Testis (tissue), 3 donors: ENCODE measurements around the gene PARP6. TPM values are rescaled to one million over a fixed set of nuclear protein-coding genes. Genes with fewer than 3 reads are reported as not detected.
A peak's percentile ranks its signal among the peaks of the same experiment; 100 is the strongest.

Experiments used
- DNase-seq: peaks from one replicate; pipeline ENCODE4 v3.0.0-alpha.2; 2019
- H3K27ac ChIP-seq, 2 donors: fragments of 200-600 bp; sonication (generic); one replicate each; pipeline ENCODE4 v1.5.1; 2019
- H3K27me3 ChIP-seq: fragments of 200-600 bp; sonication (generic); one replicate; pipeline ENCODE4 v1.5.1; 2019
- H3K36me3 ChIP-seq: fragments of 200-600 bp; sonication (generic); one replicate; pipeline ENCODE4 v1.5.1; 2017; ENCODE audit warnings: low read depth; ENCODE audit errors: missing control alignments
- H3K4me1 ChIP-seq: fragments of 200-600 bp; sonication (generic); one replicate; pipeline ENCODE4 v1.5.1; 2019
- H3K4me3 ChIP-seq, 2 donors: fragments of 200-600 bp; sonication (generic); one replicate each; pipeline ENCODE4 v1.5.1; 2017 to 2019
- H3K9me3 ChIP-seq: fragments of 200-600 bp; sonication (generic); one replicate; pipeline ENCODE4 v1.5.1; 2017
- CTCF ChIP-seq, 3 experiments: fragments of 450-650 bp in 2 of 3; fragments of 200-600 bp in 1 of 3; sonication (generic) in 1 of 3; IDR thresholded peaks; one replicate each; pipeline ENCODE4 v1.5.1; 2016 to 2019; ENCODE audit warnings: antibody characterized with exemption in 3 of 3, mild to moderate bottlenecking in 2 of 3, moderate library complexity in 1 of 3
- POLR2A ChIP-seq: fragments of 450-650 bp; IDR thresholded peaks from one replicate; pipeline ENCODE4 v1.6.1; 2017; ENCODE audit warnings: antibody characterized with exemption, mild to moderate bottlenecking, moderate library complexity
- WGBS, 2 donors: methylation state at CpG; one replicate each; pipeline ENCODE4 v1.1.5; 2018; 5-methylcytosine and 5-hydroxymethylcytosine counted together
- intact Hi-C: fragments of 100-400 bp; cut with DNase I; formaldehyde crosslinking; loops from one replicate; pipeline ENCODE4 v1.15.1; 2023; ENCODE audit warnings: low total_unique reads
- polyA plus RNA-seq: library from polyadenylated mRNA; stranded (reverse); fragments of 350-450 nt; fragmentation: Illumina TruSeq; extraction: RNeasy Lipid Tissue Mini Kit (QIAGEN cat#74804); gene quantifications from one replicate; pipeline ENCODE4 v1.2.3, GENCODE V29; 2014; ENCODE audit warnings: low read depth, low replicate concordance; ENCODE audit not compliant: insufficient read depth
- total RNA-seq, 2 donors: library from RNA; depleted of rRNA; stranded (reverse); fragments of >200 nt; gene quantifications; one replicate each; pipeline ENCODE4 v1.2.3, GENCODE V29; 2016

PARP6 gene
- total and polyA plus RNA-seq, 3 donors from 2014 or later = 114 to 190 (median 182) TPM

GRCh38 chr15:72229076-72229946, 43.0 kb downstream of the PARP6 start:
- intact Hi-C loops = no loop called here
- H3K27me3 ChIP-seq = no peaks in the 10 kb centered on the region
- WGBS, 2 donors = 3% methylated on average over 25 of the region's 25 CpGs
- H3K27ac ChIP-seq = peak overlapping the region; percentile 96
- peaks cover 47% of the 10 kb centered on the region for H3K4me1 ChIP-seq
- H3K36me3 ChIP-seq = no peaks in the 10 kb centered on the region
- peak overlapping the region; percentile 84 to 93 for H3K4me3 ChIP-seq
- TF ChIP-seq POLR2A (no peak), CTCF (IDR thresholded peaks at IDR 0.05) (no peak)
- no peaks in the 10 kb centered on the region for H3K9me3 ChIP-seq
- no peak for DNase-seq

DNA sequence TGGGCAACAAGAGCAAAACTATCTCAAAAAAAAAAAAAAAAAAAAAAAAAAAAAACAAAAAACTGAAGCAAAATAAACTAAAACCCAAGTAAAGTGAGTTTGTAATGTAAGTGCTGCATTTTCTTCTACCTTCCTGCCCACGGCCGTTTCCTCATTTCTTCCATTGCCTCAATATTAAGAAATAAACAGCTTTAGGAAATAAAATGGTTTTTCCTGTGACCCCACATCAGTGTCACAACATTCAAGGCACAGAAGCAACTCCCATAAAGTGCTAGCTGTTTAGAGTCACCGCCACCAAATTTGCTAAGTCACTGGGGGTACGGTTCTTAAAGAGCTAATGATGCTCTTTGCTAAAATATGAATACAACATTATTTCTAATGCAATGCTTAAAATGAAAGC, 44.6 kb downstream of the PARP6 start:
- Histone ChIP-seq H3K4me1 (peaks cover 47% of the 10 kb centered on the region), H3K27me3 (no peaks in the 10 kb centered on the region), H3K4me3 (peak overlapping the region in 1 of 2 donors; percentile 10), H3K9me3 (no peaks in the 10 kb centered on the region), H3K27ac (peak overlapping the region in 1 of 2 donors; percentile 4), H3K36me3 (no peaks in the 10 kb centered on the region)
- WGBS, 2 donors = 56 to 65% methylated on average over 4 of the region's 4 CpGs
- no peak for DNase-seq
- intact Hi-C loops = no loop called here
- TF ChIP-seq CTCF (IDR thresholded peaks at IDR 0.05) (no peak), POLR2A (no peak)

DNA sequence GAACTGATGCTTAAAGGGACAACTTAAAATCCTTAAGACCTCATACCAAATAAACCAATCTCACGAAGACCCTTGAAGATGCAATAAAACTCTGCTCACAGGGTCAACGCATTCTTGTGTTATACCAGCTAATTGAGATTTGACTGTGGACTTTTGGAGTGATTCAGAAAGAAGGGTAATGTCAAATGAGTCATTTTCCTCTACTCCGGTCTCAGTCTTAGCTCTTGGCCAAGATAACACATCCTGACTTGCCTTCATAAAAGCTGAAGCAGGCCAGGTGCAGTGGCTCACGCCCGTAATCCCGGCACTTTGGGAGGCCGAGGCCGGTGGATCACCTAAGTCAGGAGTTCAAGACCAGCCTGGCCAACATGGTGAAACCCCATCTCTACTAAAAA, 45.2 kb downstream of the PARP6 start:
- Histone ChIP-seq H3K27ac (peak overlapping the region in 1 of 2 donors; percentile 41), H3K9me3 (no peaks in the 10 kb centered on the region), H3K4me1 (peaks cover 47% of the 10 kb centered on the region), H3K27me3 (no peaks in the 10 kb centered on the region), H3K4me3 (no peak overlapping the region), H3K36me3 (no peaks in the 10 kb centered on the region)
- intact Hi-C loops = no loop called here
- WGBS, 2 donors = 53 to 56% methylated on average over 8 of the region's 8 CpGs
- DNase-seq = no peak
- TF ChIP-seq CTCF (IDR thresholded peaks at IDR 0.05) = no peak
- no peak for TF ChIP-seq POLR2A

- DNase-seq = no peak
These were observed 49.1 kb downstream of the PARP6 start for GRCh38 chr15:72223278-72223677.

More at GRCh38 chr15:72223278-72223677, 49.1 kb downstream of the PARP6 start:
- no peaks in the 10 kb centered on the region for H3K36me3 ChIP-seq
- H3K9me3 ChIP-seq = no peaks in the 10 kb centered on the region
- 90 to 93% methylated on average over 10 of the region's 10 CpGs for WGBS, 2 donors
- no peak for TF ChIP-seq CTCF (IDR thresholded peaks at IDR 0.05)
- no peak for TF ChIP-seq POLR2A
- intact Hi-C loops = no loop called here
- no peaks in the 10 kb centered on the region for H3K27me3 ChIP-seq
- H3K4me3 ChIP-seq = no peak overlapping the region
- H3K4me1 ChIP-seq = peaks cover 39% of the 10 kb centered on the region
- H3K27ac ChIP-seq = no peak overlapping the region
